ENCODE measurements around the gene CATSPERZ. TPM values are rescaled to one million over a fixed set of nuclear protein-coding genes. Genes with fewer than 3 reads are reported as not detected.

Gene CATSPERZ
- total RNA-seq, 1 experiment from 2014 or later = not detected

DNA sequence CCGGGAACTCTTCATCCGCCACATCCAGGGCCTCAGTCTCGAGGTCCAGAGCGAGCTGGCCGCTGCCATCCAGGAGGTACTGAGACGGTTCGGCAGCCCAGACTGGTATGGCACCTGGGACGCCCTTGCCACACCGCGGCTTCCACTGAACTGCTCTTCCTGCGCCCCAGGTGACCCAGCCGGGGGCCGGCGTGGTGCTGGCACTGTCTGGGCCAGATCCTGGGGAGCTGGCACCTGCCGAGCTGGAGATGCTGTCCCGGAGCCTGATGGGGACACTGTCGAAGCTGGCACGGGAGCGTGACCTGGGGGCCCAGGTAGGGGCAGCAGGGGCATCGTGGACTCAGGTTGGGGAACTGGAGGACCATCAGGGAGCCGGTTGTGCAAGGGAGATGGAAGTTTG lies 41.3 kb downstream of the CATSPERZ start:
- no peak for DNase-seq (ENCODE audit: low spot score)

DNA sequence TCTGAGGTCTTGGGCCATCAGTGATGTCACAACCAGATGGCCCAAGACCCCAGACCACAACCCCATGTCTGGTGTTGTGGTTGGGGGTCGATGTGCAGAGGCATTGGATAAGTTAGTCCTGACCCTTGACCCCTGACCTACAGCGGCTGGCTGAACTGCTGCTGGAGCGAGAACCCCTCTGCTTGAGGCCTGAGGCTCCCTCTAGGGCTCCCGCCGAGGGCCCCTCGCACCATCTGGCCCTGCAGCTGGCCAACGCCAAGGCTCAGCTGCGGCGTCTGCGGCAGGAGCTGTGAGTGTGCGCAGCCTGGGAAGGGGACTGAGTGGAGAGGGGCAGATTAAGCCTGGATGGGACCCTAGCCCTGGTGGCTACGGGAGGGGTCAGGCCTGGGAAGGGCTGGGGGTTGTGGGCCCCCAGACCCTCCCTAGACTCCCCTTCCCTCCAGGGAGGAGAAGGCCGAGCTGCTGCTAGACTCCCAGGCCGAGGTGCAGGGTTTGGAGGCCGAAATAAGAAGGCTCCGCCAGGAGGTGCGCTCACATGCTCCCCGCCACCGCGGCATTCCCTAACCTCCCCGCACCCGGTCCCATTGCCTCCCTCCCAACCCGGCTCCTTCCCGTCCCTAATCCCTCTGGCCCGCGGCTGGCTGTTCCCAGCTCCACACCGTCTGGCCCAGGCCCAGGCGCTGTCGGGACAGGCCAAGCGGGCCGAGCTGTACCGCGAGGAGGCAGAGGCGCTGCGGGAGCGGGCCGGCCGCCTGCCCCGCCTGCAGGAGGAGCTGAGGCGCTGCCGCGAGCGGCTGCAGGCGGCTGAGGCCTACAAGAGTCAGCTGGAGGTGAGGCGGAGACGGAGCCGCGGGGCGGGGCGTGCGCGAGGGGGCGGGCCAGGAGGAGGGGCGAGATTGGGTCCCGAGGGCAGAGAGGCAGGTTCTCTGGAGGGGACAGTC lies 42.0 kb downstream of the CATSPERZ start:
- DNase-seq (ENCODE audit: low spot score) = peak; percentile 43

GRCh38 chr11:64342869-64343745 lies 42.9 kb downstream of the CATSPERZ start:
- DNase-seq (ENCODE audit: low spot score) = no peak

- DNase-seq (ENCODE audit: low spot score) = no peak
These were observed 43.8 kb downstream of the CATSPERZ start for GRCh38 chr11:64343767-64344559.

DNA sequence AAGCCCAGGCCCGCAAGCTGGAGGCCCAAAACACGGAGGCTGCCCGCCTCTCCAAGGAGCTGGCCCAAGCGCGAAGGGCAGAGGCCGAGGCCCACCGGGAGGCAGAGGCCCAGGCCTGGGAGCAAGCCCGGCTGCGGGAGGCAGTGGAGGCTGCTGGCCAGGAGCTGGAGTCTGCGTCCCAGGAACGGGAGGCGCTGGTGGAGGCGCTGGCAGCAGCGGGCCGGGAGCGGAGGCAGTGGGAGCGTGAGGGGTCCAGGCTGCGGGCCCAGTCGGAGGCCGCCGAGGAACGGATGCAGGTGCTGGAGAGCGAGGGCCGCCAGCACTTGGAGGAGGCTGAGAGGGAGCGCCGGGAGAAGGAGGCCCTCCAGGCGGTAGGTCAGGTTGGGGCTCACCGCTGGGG lies 44.6 kb downstream of the CATSPERZ start:
- no peak for DNase-seq (ENCODE audit: low spot score)

- DNase-seq (ENCODE audit: low spot score) = no peak
These were observed 47.2 kb downstream of the CATSPERZ start for GRCh38 chr11:64347193-64347867.

- no peak for DNase-seq (ENCODE audit: low spot score)
These were observed 48.3 kb downstream of the CATSPERZ start for GRCh38 chr11:64348383-64349024.

- DNase-seq (ENCODE audit: low spot score) = no peak
These were observed 48.8 kb downstream of the CATSPERZ start for GRCh38 chr11:64349025-64349387.

DNA sequence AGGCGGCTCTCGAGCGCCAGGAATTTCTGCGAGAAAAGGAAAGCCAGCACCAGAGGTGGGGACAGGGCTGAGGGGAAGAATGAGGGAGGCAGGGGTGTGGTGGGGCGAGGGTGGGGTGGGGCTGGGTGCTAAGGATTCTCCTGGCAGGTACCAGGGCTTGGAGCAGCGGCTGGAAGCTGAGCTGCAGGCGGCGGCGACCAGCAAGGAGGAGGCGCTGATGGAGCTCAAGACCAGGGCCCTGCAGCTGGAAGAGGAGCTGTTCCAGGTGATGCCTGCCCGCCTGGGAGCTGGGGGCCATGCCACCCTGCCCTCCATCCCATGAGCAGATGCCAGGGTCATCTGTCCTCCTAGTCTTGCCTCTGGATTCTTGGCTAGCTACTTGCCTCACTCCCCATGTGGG lies 49.2 kb downstream of the CATSPERZ start:
- no peak for DNase-seq (ENCODE audit: low spot score)

GRCh38 chr11:64351136-64351631 lies 51.0 kb downstream of the CATSPERZ start:
- no peak for DNase-seq (ENCODE audit: low spot score)

DNA sequence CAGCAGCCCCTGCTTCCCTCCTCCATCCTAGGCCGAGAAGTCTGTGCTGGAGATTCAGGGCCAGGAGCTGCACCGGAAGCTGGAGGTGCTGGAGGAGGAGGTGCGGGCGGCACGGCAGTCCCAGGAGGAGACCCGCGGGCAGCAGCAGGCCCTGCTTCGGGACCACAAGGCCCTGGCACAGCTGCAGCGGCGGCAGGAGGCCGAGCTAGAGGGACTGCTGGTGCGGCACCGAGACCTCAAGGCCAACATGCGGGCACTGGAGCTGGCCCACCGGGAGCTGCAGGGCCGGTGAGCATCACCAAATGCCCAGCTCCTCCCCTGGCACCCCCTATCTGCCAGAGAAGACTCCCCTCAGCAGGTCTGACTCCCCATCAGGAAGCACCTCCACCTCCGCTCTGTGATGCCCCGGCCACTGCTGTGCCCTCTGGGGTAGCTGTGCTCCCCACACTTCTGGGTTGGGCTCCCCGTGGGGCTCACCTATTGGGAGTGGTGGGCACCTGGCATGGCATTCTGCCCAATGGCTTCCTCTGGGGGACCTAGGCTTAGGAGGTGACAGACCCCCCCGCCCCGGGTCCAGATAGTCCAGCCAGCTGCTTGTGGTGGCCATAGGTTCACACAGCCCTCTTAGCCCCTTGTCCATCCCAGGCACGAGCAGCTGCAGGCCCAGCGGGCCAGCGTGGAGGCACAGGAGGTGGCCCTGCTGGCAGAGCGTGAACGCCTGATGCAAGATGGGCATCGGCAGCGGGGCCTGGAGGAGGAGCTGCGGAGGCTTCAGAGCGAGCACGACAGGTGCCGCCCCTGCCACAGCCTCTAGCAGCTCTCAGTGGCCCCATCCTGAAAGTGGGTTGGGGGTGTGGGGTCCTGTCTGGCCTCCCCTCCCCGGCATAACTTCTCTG lies 52.2 kb downstream of the CATSPERZ start:
- DNase-seq (ENCODE audit: low spot score) = no peak

- DNase-seq (ENCODE audit: low spot score) = no peak
These were observed 53.0 kb downstream of the CATSPERZ start for GRCh38 chr11:64352995-64353714.

DNA sequence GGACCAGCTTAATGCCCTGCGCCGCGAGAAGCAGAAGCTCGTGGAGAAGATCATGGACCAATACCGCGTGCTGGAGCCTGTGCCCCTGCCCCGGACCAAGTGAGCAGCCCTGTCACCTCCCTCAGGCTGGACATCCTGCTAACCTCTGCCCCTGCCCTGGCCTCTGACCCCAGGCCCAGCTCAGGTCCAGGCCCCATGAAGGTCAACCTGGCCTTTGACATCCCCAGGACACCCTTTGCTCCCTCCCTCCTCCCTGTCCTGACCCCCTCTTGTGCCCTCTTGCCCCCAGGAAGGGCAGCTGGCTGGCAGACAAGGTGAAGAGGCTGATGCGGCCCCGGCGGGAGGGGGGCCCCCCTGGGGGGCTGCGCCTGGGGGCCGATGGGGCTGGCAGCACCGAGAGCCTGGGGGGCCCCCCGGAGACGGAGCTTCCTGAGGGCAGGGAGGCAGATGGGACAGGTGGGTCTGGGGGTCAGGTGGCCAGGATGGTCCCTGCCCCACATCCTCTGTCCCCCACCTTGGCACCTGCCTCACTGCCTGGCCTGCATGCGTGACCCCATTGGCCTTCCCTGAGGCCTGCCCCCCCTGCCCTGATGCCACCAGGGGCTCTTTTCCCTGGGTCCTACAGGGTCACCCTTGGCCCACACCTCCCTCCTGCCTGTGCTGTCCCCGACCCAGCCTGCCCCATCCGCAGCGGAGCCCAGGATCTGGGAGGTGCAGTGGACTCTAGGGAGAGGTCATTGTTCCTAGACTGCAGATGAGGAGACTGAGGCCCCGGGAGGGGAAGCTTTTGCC lies 53.8 kb downstream of the CATSPERZ start:
- no peak for DNase-seq (ENCODE audit: low spot score)

Other genes with a start within 250 kb of the CATSPERZ start
- gene MACROD1, start 134.2 kb upstream of the CATSPERZ start, total RNA-seq (2014; rRNA removed; shearing (Covaris generic)) = 4.7 and 5.1 TPM in 2 replicates
- gene STIP1, start 114.2 kb upstream of the CATSPERZ start, total RNA-seq (2014; rRNA removed; shearing (Covaris generic)) = 258 and 296 TPM in 2 replicates
- not detected in 2 replicates for gene FERMT3, start 93.6 kb upstream of the CATSPERZ start, total RNA-seq (2014; rRNA removed; shearing (Covaris generic))
- gene TRPT1, start 74.2 kb upstream of the CATSPERZ start, total RNA-seq (2014; rRNA removed; shearing (Covaris generic)) = 56.1 and 62.3 TPM in 2 replicates
- 39.6 and 47.9 TPM in 2 replicates for gene NUDT22, start 74.1 kb upstream of the CATSPERZ start, total RNA-seq (2014; rRNA removed; shearing (Covaris generic))
- gene DNAJC4, start 69.8 kb upstream of the CATSPERZ start, total RNA-seq (2014; rRNA removed; shearing (Covaris generic)) = 2.5 and 4.5 TPM in 2 replicates
- gene VEGFB, start 65.8 kb upstream of the CATSPERZ start, total RNA-seq (2014; rRNA removed; shearing (Covaris generic)) = 28.8 and 51.6 TPM in 2 replicates
- gene FKBP2, start 59.3 kb upstream of the CATSPERZ start, total RNA-seq (2014; rRNA removed; shearing (Covaris generic)) = 65.7 and 97.7 TPM in 2 replicates
- 242 and 321 TPM in 2 replicates for gene PPP1R14B, start 53.4 kb upstream of the CATSPERZ start, total RNA-seq (2014; rRNA removed; shearing (Covaris generic))
- 10.8 and 12.6 TPM in 2 replicates for gene PLCB3, start 48.8 kb upstream of the CATSPERZ start, total RNA-seq (2014; rRNA removed; shearing (Covaris generic))
- 86.4 and 90.5 TPM in 2 replicates for gene BAD, start 15.7 kb upstream of the CATSPERZ start, total RNA-seq (2014; rRNA removed; shearing (Covaris generic))
- 20.9 and 23.7 TPM in 2 replicates for gene GPR137, start 14.5 kb upstream of the CATSPERZ start, total RNA-seq (2014; rRNA removed; shearing (Covaris generic))
- not detected in 2 replicates for gene KCNK4, start 9.1 kb upstream of the CATSPERZ start, total RNA-seq (2014; rRNA removed; shearing (Covaris generic))
- gene ESRRA, start 5.2 kb downstream of the CATSPERZ start, total RNA-seq (2014; rRNA removed; shearing (Covaris generic)) = 16.2 and 28.2 TPM in 2 replicates
- 511 and 714 TPM in 2 replicates for gene TRMT112, start 17.2 kb downstream of the CATSPERZ start, total RNA-seq (2014; rRNA removed; shearing (Covaris generic))
- gene PRDX5, start 17.8 kb downstream of the CATSPERZ start, total RNA-seq (2014; rRNA removed; shearing (Covaris generic)) = 186 and 206 TPM in 2 replicates
- gene CCDC88B, start 39.8 kb downstream of the CATSPERZ start, total RNA-seq (2014; rRNA removed; shearing (Covaris generic)) = 1.2 and 1.8 TPM in 2 replicates
- 20.4 and 33.2 TPM in 2 replicates for gene RPS6KA4, start 58.8 kb downstream of the CATSPERZ start, total RNA-seq (2014; rRNA removed; shearing (Covaris generic))

Data from H4 (cell line).